Renal cortical epithelial cell (primary cell): ENCODE data around the gene ISLR2. TPM values are rescaled to one million over a fixed set of nuclear protein-coding genes. Genes with fewer than 3 reads are reported as not detected.
"Not testable (repeated sequence)": the region's sequence is repeated elsewhere in the genome, so short reads cannot be mapped to it uniquely, and the experiment has no call there.

Experiments
- DNase-seq: peaks from one replicate; pipeline ENCODE4 v3.0.0-alpha.2; 2011; ENCODE audit warnings: low read depth
- total RNA-seq: library from RNA; depleted of rRNA; stranded (reverse); fragments of >200 nt; gene quantifications from 2 replicates; pipeline ENCODE4 v1.2.3, GENCODE V29; 2014

The ISLR2 gene
- not detected in 2 replicates for total RNA-seq

DNA sequence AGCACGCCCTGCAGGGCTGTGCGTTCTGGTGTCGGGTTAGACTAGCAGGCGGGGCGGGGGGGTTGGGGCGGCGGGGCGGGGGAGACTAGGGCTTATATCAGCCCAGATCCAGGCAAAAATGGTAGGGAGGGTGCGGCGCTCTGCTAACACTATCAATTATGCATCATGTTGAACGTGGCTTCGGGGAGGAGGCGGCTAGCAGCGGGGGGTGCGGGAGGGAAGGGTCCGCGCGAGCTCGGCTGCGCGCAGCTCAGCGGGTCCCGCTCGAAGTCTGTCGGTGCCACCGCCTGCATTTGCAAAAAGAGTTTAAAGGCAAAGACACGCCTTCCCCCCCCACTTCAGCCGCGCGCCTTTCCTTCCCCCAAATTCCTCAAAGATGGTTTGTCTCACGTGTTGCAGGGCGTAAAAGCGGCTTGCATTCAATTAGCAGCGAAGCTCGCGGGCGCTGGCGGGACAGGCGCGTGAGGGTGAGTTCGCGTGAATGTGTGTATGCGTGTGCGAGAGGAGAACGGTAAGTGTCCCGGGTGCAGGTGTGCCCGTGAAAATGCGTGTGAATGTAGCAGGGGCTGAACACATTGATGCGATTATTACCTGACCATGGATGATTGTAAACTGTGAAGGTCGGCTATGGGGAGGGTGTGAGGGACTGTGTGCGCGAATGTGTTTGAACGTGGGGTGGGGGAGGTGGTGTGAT, at the start of gene ISLR2:
Gene ISLR2, plus strand, starts transcription at position 432 of the 694 bp plus-strand sequence. CDS start 2,169 bp downstream, outside the sequence.
- no peak for DNase-seq

DNA sequence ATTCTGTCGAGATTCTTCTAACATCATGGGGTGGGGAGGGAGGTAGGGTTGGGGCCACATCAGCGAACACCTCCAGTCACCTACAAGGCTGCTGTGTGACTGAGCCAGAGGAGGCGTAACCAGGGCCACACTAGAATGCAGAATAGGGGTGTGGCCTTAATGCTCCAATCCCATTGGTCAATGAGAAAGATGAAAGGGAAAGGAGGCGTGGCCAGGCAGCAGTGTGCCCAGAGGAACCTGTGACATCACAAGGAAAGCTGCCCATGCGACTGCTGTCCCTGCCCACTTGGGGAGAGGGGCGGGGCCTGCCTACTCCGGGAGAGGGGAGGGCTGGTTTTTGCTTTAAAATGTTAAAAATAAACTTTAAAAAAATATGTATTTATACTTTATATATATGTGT, 47.9 kb upstream of the ISLR2 start, which contains the start of gene GOLGA6A:
Gene GOLGA6A, minus strand, starts transcription at position 101 of the 400 bp plus-strand sequence. Its CDS starts 41 bp downstream, at position 60.
- not testable (repeated sequence) for DNase-seq

GRCh38 chr15:74094567-74094966, 35.8 kb upstream of the ISLR2 start:
- not testable (repeated sequence) for DNase-seq

DNA sequence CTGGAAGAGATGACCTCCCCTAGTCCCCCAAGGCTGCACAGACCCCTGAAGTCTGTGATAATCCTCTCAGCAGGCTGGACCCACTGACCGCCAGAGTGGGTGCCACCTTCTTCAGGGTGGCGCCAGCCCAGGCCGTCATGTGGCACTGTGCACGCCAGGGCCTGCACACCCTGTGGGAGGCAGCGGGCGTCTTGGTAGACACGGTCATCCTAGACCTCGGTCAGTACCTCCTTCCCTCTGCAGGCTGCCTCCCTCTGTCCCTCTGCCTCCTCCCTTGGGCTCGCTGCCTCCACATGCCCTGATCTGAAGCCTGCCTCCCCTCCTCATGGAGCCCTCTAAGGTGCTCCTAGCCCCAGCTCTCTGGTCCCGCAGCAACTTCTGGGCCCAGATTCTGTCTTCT, 34.8 kb upstream of the ISLR2 start:
- not testable (repeated sequence) for DNase-seq

GRCh38 chr15:74096753-74097474, 33.5 kb upstream of the ISLR2 start:
- DNase-seq = not testable (repeated sequence)

DNA sequence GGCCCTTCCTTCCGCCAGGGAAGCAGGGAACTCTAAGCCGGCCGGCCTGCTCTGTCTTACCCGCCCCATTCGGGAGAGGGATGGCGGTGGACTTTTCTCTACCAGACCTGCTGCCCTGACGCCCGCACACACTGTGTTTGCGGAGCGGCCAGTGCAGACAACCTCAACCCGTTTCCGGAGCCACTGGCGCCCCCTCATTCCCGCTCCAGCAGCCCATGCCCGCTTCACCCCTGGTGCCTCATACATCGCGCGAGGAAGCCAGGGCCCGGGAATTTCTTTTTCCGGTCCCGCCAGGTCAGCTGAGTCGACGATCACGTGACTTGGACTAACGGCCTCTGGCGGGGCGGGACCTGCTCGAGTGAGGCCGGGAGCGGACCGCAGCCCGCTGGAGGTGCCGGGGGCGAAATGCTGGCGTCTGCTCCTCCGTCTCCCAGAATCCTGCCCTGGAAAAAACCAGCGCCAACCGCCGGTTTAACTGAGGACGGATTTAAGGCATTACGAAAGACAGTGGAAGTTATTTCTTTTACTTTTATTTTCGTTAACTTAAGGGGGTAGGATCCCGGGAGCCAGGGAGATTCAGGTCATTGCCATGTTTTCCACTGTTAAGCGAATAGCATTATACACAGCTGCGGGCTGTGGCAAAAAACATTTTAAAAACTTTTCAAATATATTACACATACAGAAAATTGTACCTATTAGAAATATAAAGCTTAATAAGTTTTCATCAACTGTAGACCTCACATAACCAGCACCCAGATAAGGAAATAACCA, 30.2 kb upstream of the ISLR2 start:
- DNase-seq = peak; percentile 68

- DNase-seq = no peak
These were observed 22.3 kb upstream of the ISLR2 start for GRCh38 chr15:74108111-74108510.

DNA sequence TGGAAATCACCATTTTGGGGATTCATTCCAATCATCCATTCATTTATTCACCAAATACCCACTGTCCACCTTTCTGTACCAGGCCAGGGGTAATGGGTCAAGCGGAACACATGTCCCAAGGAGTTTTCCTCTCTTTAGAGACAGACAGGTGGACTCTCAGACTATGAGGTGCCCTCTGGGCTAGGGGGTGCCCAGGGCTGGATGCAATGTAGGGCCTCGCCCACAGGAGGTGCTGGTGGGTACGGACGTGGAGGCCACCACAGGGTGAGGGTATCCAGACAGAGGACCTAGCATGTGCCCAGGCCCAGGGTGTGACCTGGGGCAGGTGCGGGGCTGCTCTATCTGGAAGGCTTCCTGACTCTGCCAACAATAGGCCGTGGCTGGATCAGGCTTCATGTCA, 21.8 kb upstream of the ISLR2 start:
- not testable (repeated sequence) for DNase-seq

DNA sequence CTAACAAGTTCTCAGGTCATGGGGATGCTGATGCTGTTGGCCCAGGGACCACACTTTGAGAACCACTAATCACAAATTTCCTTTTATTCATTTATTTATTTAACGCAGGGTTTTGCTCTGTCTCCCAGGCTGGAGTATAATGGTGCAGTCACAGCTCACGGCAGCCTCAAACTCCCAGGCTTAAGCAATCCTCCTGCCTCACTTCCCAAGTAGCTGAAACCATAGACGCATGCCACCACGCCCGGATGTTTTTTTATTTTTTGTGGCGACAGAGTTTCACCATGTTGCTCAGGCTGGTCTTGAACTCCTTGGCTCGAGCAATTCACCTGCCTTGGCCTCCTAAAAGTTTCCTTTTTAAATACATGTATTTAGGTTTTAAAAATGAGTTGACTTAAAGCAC, 20.7 kb upstream of the ISLR2 start:
- DNase-seq = no peak

GRCh38 chr15:74120426-74120825, 10.0 kb upstream of the ISLR2 start:
- no peak for DNase-seq

- no peak for DNase-seq
These were observed 9.3 kb upstream of the ISLR2 start for GRCh38 chr15:74121039-74121438.

GRCh38 chr15:74121858-74122257, 8.5 kb upstream of the ISLR2 start:
- DNase-seq = no peak

DNA sequence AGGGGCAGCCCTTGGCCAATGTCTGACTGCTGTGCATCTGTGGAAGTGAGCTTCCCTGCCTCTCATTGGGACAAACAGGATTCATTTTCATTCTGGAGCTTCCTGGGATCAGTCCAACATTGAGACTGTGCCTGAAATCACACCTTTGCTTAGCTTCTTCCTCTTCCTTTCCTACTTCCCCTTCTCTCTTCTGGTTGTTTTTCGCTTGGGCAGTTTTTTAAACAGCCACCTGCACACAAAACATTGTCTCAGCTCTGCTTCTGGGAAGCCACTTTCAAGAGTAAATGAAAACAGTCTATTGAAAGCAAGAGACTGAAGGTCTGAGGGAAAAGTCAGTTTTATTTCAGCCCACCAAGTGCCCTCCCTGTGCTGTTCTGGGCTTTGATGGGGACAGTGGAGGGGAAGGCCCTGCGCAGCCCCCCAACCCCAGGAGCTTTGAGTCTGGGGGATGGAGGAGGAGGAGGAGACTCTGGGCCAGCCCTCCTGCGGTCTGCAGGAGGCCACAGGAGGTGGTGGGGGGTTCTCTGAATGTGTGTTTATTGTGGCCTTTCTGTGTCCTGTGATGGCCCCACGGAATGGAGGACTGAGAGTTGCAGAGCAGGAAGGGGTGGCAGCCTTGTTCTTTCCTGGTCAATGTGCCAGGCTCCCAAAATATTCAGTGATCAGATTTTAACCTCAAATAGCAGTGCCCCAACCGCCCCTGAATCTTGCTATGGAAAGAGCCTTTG, 7.8 kb upstream of the ISLR2 start:
- DNase-seq = no peak

DNA sequence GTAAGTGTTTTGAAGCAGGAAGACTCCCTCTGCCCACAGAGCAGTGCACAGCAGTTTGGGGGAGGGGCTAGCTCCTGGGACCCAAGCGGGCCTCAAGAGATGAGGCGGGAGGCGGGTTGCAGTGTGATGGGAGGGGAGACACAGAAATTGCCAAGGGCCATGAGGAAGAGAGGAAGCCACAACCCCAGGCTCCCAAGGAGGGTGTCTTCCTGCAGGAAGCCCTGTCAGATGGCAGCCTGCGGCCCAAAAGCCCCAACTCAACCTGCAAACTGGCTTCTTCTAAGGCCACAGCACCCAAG, 7.3 kb upstream of the ISLR2 start:
- no peak for DNase-seq

- DNase-seq = no peak
These were observed 6.7 kb upstream of the ISLR2 start for GRCh38 chr15:74123658-74124057.

DNA sequence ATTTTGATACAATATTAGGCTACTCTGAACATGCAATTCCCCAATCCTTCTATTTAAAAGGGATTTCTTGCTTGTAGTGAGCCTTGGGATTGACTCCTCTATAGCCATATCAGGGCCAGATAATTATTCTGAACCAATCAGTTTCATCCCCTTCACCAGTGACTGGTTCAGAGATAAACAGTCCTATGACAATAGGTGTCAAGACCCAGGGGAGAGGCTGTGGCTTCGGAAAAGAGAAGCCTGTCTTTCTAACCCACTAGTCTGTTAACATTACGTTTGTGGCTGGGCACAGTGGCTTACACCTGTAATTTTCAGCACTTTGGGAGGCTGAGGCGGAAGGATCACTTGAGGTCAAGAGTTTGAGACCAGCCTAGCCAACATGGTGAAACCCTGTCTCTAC, 6.2 kb upstream of the ISLR2 start:
- DNase-seq = no peak

- DNase-seq = no peak
These were observed 5.6 kb upstream of the ISLR2 start for GRCh38 chr15:74124759-74125158.

- DNase-seq = peak; percentile 25
These were observed 3.0 kb upstream of the ISLR2 start for GRCh38 chr15:74127255-74127953.

- DNase-seq = no peak
These were observed 2.2 kb upstream of the ISLR2 start for GRCh38 chr15:74127954-74128784.

DNA sequence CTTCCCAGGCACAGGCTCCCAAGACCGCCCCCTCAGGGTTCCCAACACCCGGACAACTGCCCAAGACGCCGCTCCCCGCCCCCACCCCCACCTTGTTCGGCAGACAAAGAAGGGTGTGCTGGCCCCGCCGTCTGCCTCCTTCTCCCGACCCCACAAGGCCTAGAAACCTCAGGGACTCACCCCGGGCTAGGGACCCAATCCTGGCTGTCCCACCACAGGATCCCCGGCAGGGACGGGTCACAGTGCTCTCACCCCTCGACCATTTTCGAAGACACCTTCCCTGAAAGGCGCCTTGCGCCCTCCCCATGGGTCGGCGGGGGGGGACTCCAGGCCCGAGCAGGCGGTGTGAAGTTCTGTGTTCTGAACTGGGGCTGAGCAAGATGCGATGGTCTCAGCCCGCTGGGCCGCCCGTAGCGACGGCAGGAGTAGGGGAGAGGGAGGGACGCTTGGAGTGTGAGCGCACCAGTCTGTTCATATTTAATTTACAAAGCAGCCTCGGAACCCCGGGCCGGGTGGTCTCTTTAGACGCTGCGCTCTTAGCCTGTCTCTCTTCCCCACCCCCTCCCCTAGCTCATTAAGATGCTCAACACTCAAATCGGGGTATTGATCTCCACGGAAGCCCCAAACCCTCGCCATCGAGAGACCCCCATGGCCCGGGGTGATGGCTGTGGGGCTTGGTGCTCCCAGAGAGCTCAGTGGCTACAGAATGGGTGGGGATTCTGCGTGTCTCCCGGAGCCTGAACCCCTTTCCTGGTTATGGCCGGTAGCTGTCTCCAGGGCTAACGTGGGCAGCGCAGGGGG, 1.4 kb upstream of the ISLR2 start:
- no peak for DNase-seq
